Measurements from ENCODE around the gene LDLRAD4.

- TF ChIP-seq EZH2phosphoT487 (IDR thresholded peaks at IDR 0.05; ENCODE audit: unreplicated experiment): no peak
- TF ChIP-seq ZNF114 (CRISPR knock-in tag; IDR thresholded peaks at IDR 0.05): no peak
- TF ChIP-seq, protein P1, sequence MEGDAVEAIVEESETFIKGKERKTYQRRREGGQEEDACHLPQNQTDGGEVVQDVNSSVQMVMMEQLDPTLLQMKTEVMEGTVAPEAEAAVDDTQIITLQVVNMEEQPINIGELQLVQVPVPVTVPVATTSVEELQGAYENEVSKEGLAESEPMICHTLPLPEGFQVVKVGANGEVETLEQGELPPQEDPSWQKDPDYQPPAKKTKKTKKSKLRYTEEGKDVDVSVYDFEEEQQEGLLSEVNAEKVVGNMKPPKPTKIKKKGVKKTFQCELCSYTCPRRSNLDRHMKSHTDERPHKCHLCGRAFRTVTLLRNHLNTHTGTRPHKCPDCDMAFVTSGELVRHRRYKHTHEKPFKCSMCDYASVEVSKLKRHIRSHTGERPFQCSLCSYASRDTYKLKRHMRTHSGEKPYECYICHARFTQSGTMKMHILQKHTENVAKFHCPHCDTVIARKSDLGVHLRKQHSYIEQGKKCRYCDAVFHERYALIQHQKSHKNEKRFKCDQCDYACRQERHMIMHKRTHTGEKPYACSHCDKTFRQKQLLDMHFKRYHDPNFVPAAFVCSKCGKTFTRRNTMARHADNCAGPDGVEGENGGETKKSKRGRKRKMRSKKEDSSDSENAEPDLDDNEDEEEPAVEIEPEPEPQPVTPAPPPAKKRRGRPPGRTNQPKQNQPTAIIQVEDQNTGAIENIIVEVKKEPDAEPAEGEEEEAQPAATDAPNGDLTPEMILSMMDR (conservative IDR thresholded peaks at IDR 0.05; ENCODE audit: low read depth in 2 of 2): no peak
- TF ChIP-seq CREB1 (CRISPR knock-in tag; IDR thresholded peaks at IDR 0.05; ENCODE audit: low read depth): no peak
- TF ChIP-seq ZNF331 (CRISPR knock-in tag; IDR thresholded peaks at IDR 0.05; ENCODE audit: low read depth): no peak
- TF ChIP-seq EZH2 (IDR thresholded peaks at IDR 0.05; ENCODE audit: low read depth, unreplicated experiment): no peak
- TF ChIP-seq POLR2AphosphoS5 (IDR thresholded peaks at IDR 0.05; ENCODE audit: low read depth): no peak
- TF ChIP-seq STAT1 (IDR thresholded peaks at IDR 0.05; ENCODE audit: unreplicated experiment): no peak
- TF ChIP-seq, protein P2, sequence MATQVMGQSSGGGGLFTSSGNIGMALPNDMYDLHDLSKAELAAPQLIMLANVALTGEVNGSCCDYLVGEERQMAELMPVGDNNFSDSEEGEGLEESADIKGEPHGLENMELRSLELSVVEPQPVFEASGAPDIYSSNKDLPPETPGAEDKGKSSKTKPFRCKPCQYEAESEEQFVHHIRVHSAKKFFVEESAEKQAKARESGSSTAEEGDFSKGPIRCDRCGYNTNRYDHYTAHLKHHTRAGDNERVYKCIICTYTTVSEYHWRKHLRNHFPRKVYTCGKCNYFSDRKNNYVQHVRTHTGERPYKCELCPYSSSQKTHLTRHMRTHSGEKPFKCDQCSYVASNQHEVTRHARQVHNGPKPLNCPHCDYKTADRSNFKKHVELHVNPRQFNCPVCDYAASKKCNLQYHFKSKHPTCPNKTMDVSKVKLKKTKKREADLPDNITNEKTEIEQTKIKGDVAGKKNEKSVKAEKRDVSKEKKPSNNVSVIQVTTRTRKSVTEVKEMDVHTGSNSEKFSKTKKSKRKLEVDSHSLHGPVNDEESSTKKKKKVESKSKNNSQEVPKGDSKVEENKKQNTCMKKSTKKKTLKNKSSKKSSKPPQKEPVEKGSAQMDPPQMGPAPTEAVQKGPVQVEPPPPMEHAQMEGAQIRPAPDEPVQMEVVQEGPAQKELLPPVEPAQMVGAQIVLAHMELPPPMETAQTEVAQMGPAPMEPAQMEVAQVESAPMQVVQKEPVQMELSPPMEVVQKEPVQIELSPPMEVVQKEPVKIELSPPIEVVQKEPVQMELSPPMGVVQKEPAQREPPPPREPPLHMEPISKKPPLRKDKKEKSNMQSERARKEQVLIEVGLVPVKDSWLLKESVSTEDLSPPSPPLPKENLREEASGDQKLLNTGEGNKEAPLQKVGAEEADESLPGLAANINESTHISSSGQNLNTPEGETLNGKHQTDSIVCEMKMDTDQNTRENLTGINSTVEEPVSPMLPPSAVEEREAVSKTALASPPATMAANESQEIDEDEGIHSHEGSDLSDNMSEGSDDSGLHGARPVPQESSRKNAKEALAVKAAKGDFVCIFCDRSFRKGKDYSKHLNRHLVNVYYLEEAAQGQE (IDR thresholded peaks at IDR 0.05; ENCODE audit: unreplicated experiment): no peak
- TF ChIP-seq NANOG (IDR thresholded peaks at IDR 0.05; ENCODE audit: borderline replicate concordance): no peak
- no peak for TF ChIP-seq ZNF462 (CRISPR knock-in tag; IDR thresholded peaks at IDR 0.05)
- no peak for TF ChIP-seq JUNB (IDR thresholded peaks at IDR 0.05; ENCODE audit: unreplicated experiment)
Measured at GRCh38 chr18:13377496-13377895, 158.9 kb downstream of the LDLRAD4 start.

Measured in GM23338 (cell line).